ENCODE data around the gene FFAR3.
"Not testable (repeated sequence)": the region's sequence is repeated elsewhere in the genome, so short reads cannot be mapped to it uniquely, and the experiment has no call there.

FFAR3 gene

DNA sequence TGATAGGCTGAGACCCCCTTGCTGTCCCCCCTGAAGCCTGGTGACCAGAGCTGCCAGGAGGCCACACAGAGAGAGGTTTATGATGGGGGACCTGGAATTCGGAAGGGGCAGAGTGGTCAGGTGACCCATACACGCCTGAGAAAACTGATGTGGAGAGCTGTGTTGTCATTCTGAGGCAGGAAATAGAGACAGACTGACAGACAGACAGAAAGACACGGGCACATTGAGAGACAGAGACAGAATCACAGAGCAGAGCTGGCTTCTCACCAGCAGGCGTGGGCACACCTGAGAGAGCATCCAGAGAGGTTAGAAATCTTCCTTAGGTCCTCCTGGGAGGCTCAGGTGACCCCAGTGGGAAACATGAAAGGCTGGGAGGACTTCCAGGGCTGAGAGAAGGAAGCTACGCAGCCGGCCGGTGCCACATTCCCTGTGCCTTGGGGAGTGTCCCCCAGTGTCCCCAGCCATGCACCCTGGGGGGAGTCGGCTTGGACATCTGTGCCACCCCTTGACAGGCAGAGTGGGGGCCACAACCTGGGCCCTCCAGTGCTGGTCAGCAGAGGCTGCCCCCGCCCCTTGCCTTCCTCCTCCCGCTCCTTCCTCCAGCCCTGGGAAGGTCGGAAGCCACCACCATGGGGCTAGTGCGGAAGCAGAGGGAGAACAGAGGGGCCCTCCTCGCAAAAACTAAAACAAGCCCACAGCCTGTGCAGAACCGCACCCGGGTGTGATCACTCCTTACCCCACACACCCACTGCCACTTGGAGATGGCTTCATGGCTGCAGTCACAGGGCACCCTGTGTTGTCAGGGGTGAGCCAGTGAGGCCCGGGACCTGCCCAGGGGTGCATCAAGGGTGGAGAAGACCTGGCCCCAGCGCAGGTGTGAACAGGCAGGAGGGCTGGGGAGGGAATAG, 8.4 kb upstream of the FFAR3 start:
- peaks cover 61% of the 10 kb centered on the region for H3K4me1 Mint-ChIP-seq (ENCODE audit: low read depth)
- peaks cover 46% of the 10 kb centered on the region for H3K27me3 Mint-ChIP-seq
- H3K9me3 Mint-ChIP-seq: no peaks in the 10 kb centered on the region
- H3K4me3 Mint-ChIP-seq: no peak overlapping the region
- intact Hi-C loops (cut with micrococcal nuclease): loop anchor here (5.0 to 10.0 kb wide), 4 partner anchors 65 to 242 kb away; partner anchors contain the start of genes HAMP and USF2
- H3K27ac Mint-ChIP-seq: peak overlapping the region; percentile 45
- no peaks in the 10 kb centered on the region for H3K36me3 Mint-ChIP-seq (ENCODE audit: low read depth)

GRCh38 chr19:35350591-35350990, 7.7 kb upstream of the FFAR3 start:
- Mint-ChIP-seq H3K27ac (peak overlapping the region; percentile 77), H3K4me3 (no peak overlapping the region), H3K9me3 (no peaks in the 10 kb centered on the region), H3K36me3 (ENCODE audit: low read depth) (no peaks in the 10 kb centered on the region), H3K27me3 (peaks cover 43% of the 10 kb centered on the region), H3K4me1 (ENCODE audit: low read depth) (peaks cover 57% of the 10 kb centered on the region)
- intact Hi-C loops (cut with micrococcal nuclease): loop anchor here (5.0 to 10.0 kb wide), 2 partner anchors 64 to 242 kb away; no protein-coding TSS in a partner anchor

- H3K4me1 Mint-ChIP-seq (ENCODE audit: low read depth): peaks cover 56% of the 10 kb centered on the region
- no peaks in the 10 kb centered on the region for H3K9me3 Mint-ChIP-seq
- no peak overlapping the region for H3K4me3 Mint-ChIP-seq
- H3K36me3 Mint-ChIP-seq (ENCODE audit: low read depth): no peaks in the 10 kb centered on the region
- peaks cover 37% of the 10 kb centered on the region for H3K27me3 Mint-ChIP-seq
- intact Hi-C loops (cut with micrococcal nuclease): loop anchor here (2.0 to 10.0 kb wide), 3 partner anchors 63 to 241 kb away; no protein-coding TSS in a partner anchor
- peak overlapping the region; percentile 77 for H3K27ac Mint-ChIP-seq
These were observed 6.7 kb upstream of the FFAR3 start for GRCh38 chr19:35351411-35352176.

DNA sequence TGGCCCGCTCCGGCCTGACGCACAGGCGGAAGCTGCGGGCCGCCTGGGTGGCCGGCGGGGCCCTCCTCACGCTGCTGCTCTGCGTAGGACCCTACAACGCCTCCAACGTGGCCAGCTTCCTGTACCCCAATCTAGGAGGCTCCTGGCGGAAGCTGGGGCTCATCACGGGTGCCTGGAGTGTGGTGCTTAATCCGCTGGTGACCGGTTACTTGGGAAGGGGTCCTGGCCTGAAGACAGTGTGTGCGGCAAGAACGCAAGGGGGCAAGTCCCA, 6.1 kb upstream of the FFAR3 start:
- peaks cover 33% of the 10 kb centered on the region for H3K27me3 Mint-ChIP-seq
- H3K4me3 Mint-ChIP-seq: no peak overlapping the region
- H3K9me3 Mint-ChIP-seq: no peaks in the 10 kb centered on the region
- H3K4me1 Mint-ChIP-seq (ENCODE audit: low read depth): peaks cover 51% of the 10 kb centered on the region
- no peaks in the 10 kb centered on the region for H3K36me3 Mint-ChIP-seq (ENCODE audit: low read depth)
- H3K27ac Mint-ChIP-seq: no peak overlapping the region
- intact Hi-C loops (cut with micrococcal nuclease): loop anchor here (2.0 to 10.0 kb wide), 3 partner anchors 63 to 240 kb away; no protein-coding TSS in a partner anchor

GRCh38 chr19:35352448-35353304, 5.6 kb upstream of the FFAR3 start:
- H3K4me3 Mint-ChIP-seq: no peak overlapping the region
- peaks cover 33% of the 10 kb centered on the region for H3K27me3 Mint-ChIP-seq
- H3K36me3 Mint-ChIP-seq (ENCODE audit: low read depth): no peaks in the 10 kb centered on the region
- H3K27ac Mint-ChIP-seq: no peak overlapping the region
- H3K4me1 Mint-ChIP-seq (ENCODE audit: low read depth): peaks cover 51% of the 10 kb centered on the region
- intact Hi-C loops (cut with micrococcal nuclease): loop anchor here (2.0 to 10.0 kb wide), 3 partner anchors 62 to 240 kb away; no protein-coding TSS in a partner anchor
- no peaks in the 10 kb centered on the region for H3K9me3 Mint-ChIP-seq

DNA sequence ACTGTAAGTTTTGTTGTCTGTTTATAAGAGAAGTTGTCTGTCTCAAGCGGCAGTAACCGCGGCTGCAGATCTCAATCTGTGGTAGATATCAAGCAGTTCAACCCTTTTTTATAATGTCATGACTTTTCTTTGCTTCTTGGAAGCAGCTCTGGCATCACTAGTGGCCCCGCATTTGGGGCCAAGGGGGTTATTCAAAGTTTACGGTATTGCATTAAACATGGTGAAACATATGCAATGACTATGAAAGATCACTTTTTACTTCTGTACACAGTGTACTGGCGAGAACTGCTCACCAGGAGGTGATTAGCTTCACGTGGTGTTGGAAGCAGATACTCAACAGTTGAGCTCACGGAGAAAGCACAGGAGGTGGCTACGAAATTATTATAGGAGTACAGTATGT, 4.6 kb upstream of the FFAR3 start:
- no peaks in the 10 kb centered on the region for H3K9me3 Mint-ChIP-seq
- intact Hi-C loops (cut with micrococcal nuclease): loop anchor here (2.0 to 10.0 kb wide), 3 partner anchors 61 to 239 kb away; no protein-coding TSS in a partner anchor
- no peaks in the 10 kb centered on the region for H3K36me3 Mint-ChIP-seq (ENCODE audit: low read depth)
- peaks cover 54% of the 10 kb centered on the region for H3K4me1 Mint-ChIP-seq (ENCODE audit: low read depth)
- H3K27ac Mint-ChIP-seq: no peak overlapping the region
- H3K4me3 Mint-ChIP-seq: no peak overlapping the region
- H3K27me3 Mint-ChIP-seq: peaks cover 33% of the 10 kb centered on the region

DNA sequence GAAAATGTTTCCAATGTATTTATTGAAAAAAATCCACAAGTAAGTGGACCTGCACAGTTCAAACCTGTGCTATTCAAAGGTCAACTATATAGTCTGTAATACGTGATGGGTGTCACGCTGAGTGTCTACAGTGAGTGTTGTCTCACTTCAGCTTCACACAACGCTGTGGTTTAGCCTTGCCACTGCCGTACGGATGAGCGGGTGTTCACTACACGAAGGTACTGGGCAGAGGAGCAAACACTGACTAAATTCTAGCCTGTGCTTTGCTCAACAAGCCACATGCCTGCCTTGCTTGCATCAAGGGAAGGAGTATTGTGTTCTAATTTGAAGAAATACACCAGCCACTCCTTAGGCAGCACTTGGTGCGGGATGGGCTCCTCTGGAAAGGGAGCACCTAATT, 3.4 kb upstream of the FFAR3 start:
- Mint-ChIP-seq H3K27ac (no peak overlapping the region), H3K4me1 (ENCODE audit: low read depth) (peaks cover 46% of the 10 kb centered on the region), H3K4me3 (no peak overlapping the region), H3K9me3 (no peaks in the 10 kb centered on the region), H3K36me3 (ENCODE audit: low read depth) (no peaks in the 10 kb centered on the region), H3K27me3 (peaks cover 25% of the 10 kb centered on the region)
- intact Hi-C loops (cut with micrococcal nuclease): loop anchor here (5.0 to 10.0 kb wide), 2 partner anchors 60 to 237 kb away; no protein-coding TSS in a partner anchor

DNA sequence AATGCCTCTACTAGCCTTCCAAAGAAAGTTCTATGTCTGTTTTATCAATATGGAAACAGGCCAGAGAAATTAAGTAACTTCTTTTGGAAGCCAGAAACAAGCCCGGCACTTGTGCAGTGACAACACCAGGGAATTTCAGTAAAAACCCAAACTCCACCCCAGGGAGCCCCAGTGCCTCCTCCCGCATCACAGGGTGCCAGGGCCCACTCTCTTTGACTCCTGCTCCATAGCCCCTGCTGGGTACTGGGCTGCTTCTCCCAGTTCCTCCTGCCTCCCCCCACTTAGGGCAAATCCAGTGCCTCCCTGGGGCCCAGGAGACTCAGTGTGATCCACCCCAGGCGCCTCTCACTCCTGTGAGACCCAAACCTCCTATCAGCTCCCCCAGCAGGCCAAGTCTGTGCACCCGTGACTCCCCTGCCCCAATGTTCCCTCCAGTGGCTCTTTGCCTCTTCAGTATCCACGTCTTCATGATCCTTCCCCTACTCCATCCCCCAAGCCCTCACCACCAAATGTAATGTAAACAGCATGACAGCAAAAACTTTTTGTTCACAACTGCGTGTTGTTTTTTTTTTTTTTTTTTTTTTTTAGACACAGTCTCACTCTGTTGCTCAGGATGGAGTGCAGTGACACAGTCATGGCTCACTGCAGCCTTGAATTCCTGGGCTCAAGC, 2.3 kb upstream of the FFAR3 start:
- Mint-ChIP-seq H3K9me3 (no peaks in the 10 kb centered on the region), H3K36me3 (ENCODE audit: low read depth) (no peaks in the 10 kb centered on the region), H3K4me3 (no peak overlapping the region), H3K27me3 (peaks cover 18% of the 10 kb centered on the region), H3K4me1 (ENCODE audit: low read depth) (peaks cover 37% of the 10 kb centered on the region), H3K27ac (peak overlapping the region; percentile 64)
- intact Hi-C loops (cut with micrococcal nuclease): loop anchor here (10.0 kb wide), 1 partner anchor 59 kb away; no protein-coding TSS in a partner anchor

DNA sequence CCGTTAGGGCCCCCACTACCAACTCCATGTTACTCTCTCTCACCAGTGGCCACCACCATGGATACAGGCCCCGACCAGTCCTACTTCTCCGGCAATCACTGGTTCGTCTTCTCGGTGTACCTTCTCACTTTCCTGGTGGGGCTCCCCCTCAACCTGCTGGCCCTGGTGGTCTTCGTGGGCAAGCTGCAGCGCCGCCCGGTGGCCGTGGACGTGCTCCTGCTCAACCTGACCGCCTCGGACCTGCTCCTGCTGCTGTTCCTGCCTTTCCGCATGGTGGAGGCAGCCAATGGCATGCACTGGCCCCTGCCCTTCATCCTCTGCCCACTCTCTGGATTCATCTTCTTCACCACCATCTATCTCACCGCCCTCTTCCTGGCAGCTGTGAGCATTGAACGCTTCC, 574 bp downstream of the FFAR3 start:
- peaks cover 28% of the 10 kb centered on the region for H3K4me1 Mint-ChIP-seq (ENCODE audit: low read depth)
- not testable (repeated sequence) for H3K36me3 Mint-ChIP-seq (ENCODE audit: low read depth); H3K9me3 Mint-ChIP-seq; H3K27me3 Mint-ChIP-seq
- peak overlapping the region; percentile 60 for H3K27ac Mint-ChIP-seq
- H3K4me3 Mint-ChIP-seq: peak overlapping the region; percentile 39
- intact Hi-C loops (cut with micrococcal nuclease): loop anchor here (10.0 kb wide), 1 partner anchor 56 kb away; no protein-coding TSS in a partner anchor

- H3K27ac Mint-ChIP-seq: peak overlapping the region; percentile 60
- H3K36me3 Mint-ChIP-seq (ENCODE audit: low read depth); H3K9me3 Mint-ChIP-seq; H3K4me3 Mint-ChIP-seq; H3K27me3 Mint-ChIP-seq: not testable (repeated sequence)
- intact Hi-C loops (cut with micrococcal nuclease): loop anchor here (10.0 kb wide), 1 partner anchor 55 kb away; no protein-coding TSS in a partner anchor
- H3K4me1 Mint-ChIP-seq (ENCODE audit: low read depth): peaks cover 28% of the 10 kb centered on the region
These were observed 1.1 kb downstream of the FFAR3 start for GRCh38 chr19:35359395-35359794.

DNA sequence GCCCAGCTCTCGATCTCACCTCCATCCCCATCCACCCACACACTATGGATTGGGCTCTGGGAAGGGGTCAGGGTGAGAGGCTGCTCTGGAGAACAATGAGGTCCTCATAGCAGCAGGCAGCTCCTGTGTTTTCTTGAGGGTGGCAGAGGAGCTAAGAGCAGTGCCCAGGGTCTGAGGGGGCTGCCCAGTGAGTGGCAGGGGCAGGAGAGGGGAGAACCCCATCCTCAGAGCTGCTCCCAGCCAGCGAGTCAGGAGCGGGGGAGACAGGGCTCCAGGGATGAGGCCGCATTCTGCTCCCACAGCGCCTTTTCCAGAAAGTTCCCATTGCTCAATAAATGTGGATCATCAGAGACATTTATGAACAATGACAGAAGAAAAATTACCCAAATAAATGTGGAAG, 1.8 kb downstream of the FFAR3 start:
- H3K27ac Mint-ChIP-seq; H3K9me3 Mint-ChIP-seq; H3K36me3 Mint-ChIP-seq (ENCODE audit: low read depth); H3K27me3 Mint-ChIP-seq; intact Hi-C loops (cut with micrococcal nuclease); H3K4me3 Mint-ChIP-seq: not testable (repeated sequence)
- H3K4me1 Mint-ChIP-seq (ENCODE audit: low read depth): peaks cover 28% of the 10 kb centered on the region

- H3K4me3 Mint-ChIP-seq: no peak overlapping the region
- peaks cover 26% of the 10 kb centered on the region for H3K4me1 Mint-ChIP-seq (ENCODE audit: low read depth)
- H3K27ac Mint-ChIP-seq: no peak overlapping the region
- no peaks in the 10 kb centered on the region for H3K36me3 Mint-ChIP-seq (ENCODE audit: low read depth)
- H3K27me3 Mint-ChIP-seq: peaks cover 2% of the 10 kb centered on the region
- intact Hi-C loops (cut with micrococcal nuclease): no loop called here
- no peaks in the 10 kb centered on the region for H3K9me3 Mint-ChIP-seq
These were observed 2.7 kb downstream of the FFAR3 start for GRCh38 chr19:35360880-35361420.

All from dendritic cell treated with granulocyte-macrophage colony-stimulating factor and Interleukin-4, amounts not matched to agents 40 ng/mL and 50 ng/mL, for 4 days (primary cell).